CD8-positive, alpha-beta memory T cell (primary cell): ENCODE measurements around the gene SEMA4D. TPM values are rescaled to one million over a fixed set of nuclear protein-coding genes. Genes with fewer than 3 reads are reported as not detected.

Experiments
- CTCF ChIA-PET: fragments of 350-600 bp; sonication (Branson Sonifier 250); formaldehyde crosslinking; loops from one replicate; lab custom pipeline; 2021; ENCODE audit warnings: antibody characterized with exemption; lab: Charles Lee
- POLR2A ChIA-PET: fragments of 350-600 bp; sonication (Branson Sonifier 250); formaldehyde crosslinking; loops from one replicate; lab custom pipeline; 2021; ENCODE audit warnings: antibody characterized with exemption; lab: Charles Lee
- DNase-seq, 5 donors: peaks; one replicate each; pipeline versions ENCODE4 v3.0.0 to v3.0.0-alpha.2; 2020 to 2022; ENCODE audit warnings: mixed read lengths in 1 of 5
- H3K27ac ChIP-seq: one replicate; pipeline ENCODE4 v1.7.0; 2013; ENCODE audit warnings: low read depth, mild to moderate bottlenecking, low read length, moderate library complexity
- H3K27me3 ChIP-seq: 2 replicates; pipeline ENCODE4 v1.7.0; 2013; ENCODE audit warnings: low read length, mild to moderate bottlenecking; ENCODE audit not compliant: insufficient read depth, poor library complexity, severe bottlenecking
- H3K36me3 ChIP-seq: 2 replicates; pipeline ENCODE4 v1.7.0; 2013; ENCODE audit warnings: mild to moderate bottlenecking, low read length, moderate library complexity; ENCODE audit not compliant: insufficient read depth
- H3K4me1 ChIP-seq: 2 replicates; pipeline ENCODE4 v1.7.0; 2013; ENCODE audit warnings: mild to moderate bottlenecking, low read length, moderate library complexity; ENCODE audit not compliant: insufficient read depth
- H3K4me3 ChIP-seq: 2 replicates; pipeline ENCODE4 v1.7.0; 2013; ENCODE audit warnings: mild to moderate bottlenecking, low read length
- H3K9me3 ChIP-seq: 2 replicates; pipeline ENCODE4 v1.7.0; 2013; ENCODE audit warnings: mild to moderate bottlenecking, low read length
- H3K27ac Mint-ChIP-seq, 8 donors: one replicate each; pipeline ENCODE4 v1.8.0; 2020 to 2021; ENCODE audit warnings: mixed read lengths in 8 of 8, mild to moderate bottlenecking in 6 of 8, inconsistent platforms in 3 of 8, moderate library complexity in 3 of 8
- H3K27me3 Mint-ChIP-seq, 2 donors: one replicate each; pipeline ENCODE4 v1.8.0; 2020 to 2021; ENCODE audit warnings: mixed read lengths in 2 of 2, mild to moderate bottlenecking in 1 of 2, moderate library complexity in 1 of 2
- H3K36me3 Mint-ChIP-seq, 3 donors: one replicate each; pipeline ENCODE4 v1.8.0; 2020 to 2021; ENCODE audit warnings: mixed read lengths in 3 of 3, inconsistent platforms in 1 of 3, mild to moderate bottlenecking in 1 of 3
- H3K4me1 Mint-ChIP-seq, 3 donors: one replicate each; pipeline ENCODE4 v1.8.0; 2020 to 2021; ENCODE audit warnings: mixed read lengths in 3 of 3, inconsistent platforms in 1 of 3, mild to moderate bottlenecking in 1 of 3
- H3K4me3 Mint-ChIP-seq, 7 donors: one replicate each; pipeline ENCODE4 v1.8.0; 2020 to 2021; ENCODE audit warnings: mixed read lengths in 7 of 7, mild to moderate bottlenecking in 6 of 7, moderate library complexity in 4 of 7, inconsistent platforms in 2 of 7
- H3K9me3 Mint-ChIP-seq, 5 donors: one replicate each; pipeline ENCODE4 v1.8.0; 2020 to 2022; ENCODE audit warnings: mixed read lengths in 5 of 5, mild to moderate bottlenecking in 3 of 5, moderate library complexity in 2 of 5, inconsistent platforms in 1 of 5
- polyA plus RNA-seq: library from polyadenylated mRNA; unstranded; fragments of 300-500 nt; fragmentation: Illumina TruSeq; gene quantifications from one replicate; pipeline ENCODE4 v1.2.3, GENCODE V29; 2021
- total RNA-seq, 2 experiments: library from RNA; stranded (reverse); gene quantifications; one replicate each; pipeline ENCODE4 v1.2.3, GENCODE V29; 2021

The SEMA4D gene
- total and polyA plus RNA-seq, 3 experiments from 2014 or later = 227 to 243 (median 238) TPM

DNA sequence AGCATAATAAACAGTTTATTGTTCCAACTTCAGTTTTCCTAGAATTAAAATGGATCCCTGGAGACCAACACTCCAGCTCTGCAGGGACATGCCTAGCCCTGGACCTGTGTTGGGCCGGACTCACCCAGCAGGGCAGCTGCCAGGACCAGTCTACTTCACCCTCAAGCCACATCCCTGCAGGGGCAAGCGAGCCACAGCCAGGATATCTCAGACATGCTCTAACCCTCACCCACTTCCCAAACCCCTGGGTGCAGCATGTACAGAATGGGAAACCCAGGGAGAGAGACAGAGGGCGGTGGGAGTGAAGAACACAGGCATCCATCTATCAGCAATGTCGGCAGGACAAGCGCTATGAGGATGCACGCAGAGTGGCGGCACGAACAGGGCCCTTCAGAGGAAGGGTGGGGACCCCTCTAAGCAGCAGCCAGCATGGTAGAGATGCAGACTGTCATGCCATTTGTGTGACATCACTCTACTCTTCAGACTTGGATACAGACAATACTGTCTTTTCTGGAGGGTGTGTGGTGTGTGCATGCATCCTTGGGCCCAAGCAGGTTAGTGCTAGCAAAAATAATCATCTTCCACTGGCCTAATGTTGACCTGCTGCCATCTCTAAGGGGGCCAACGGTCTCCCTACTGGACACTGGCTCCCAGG, 83.1 kb downstream of the SEMA4D start:
- no peak overlapping the region for H3K27ac ChIP-seq
- POLR2A ChIA-PET = no interaction called here

GRCh38 chr9:89413963-89414638, 83.8 kb downstream of the SEMA4D start:
- Histone ChIP-seq H3K36me3 (peaks cover 31% of the 10 kb centered on the region), H3K4me3 (no peak overlapping the region), H3K27ac (no peak overlapping the region), H3K27me3 (no peaks in the 10 kb centered on the region), H3K4me1 (peaks cover 82% of the 10 kb centered on the region), H3K9me3 (no peaks in the 10 kb centered on the region)
- no peaks in the 10 kb centered on the region for H3K9me3 Mint-ChIP-seq
- no peak overlapping the region for H3K4me3 Mint-ChIP-seq
- ChIA-PET POLR2A (no interaction called here), CTCF (interaction anchor here (1.0 to 1.1 kb wide), 2 partner anchors 15 to 135 kb away, joined by 4 to 6 read pairs; no protein-coding TSS in a partner anchor)
- H3K4me1 Mint-ChIP-seq = peaks cover 87 to 98% (median 98%) of the 10 kb centered on the region in 3 donors
- H3K27ac Mint-ChIP-seq = peak overlapping the region in 6 of 8 donors; percentile 12 to 87 (median 56)
- H3K27me3 Mint-ChIP-seq = no peaks in the 10 kb centered on the region
- no peak for DNase-seq
- H3K36me3 Mint-ChIP-seq = peaks cover 0 to 92% (median 15%) of the 10 kb centered on the region in 3 donors

More for the DNA sequence above, 83.1 kb downstream of the SEMA4D start:
- peaks cover 0 to 89% (median 18%) of the 10 kb centered on the region in 3 donors for H3K36me3 Mint-ChIP-seq
- DNase-seq = no peak
- no peak overlapping the region for H3K4me3 Mint-ChIP-seq
- H3K4me1 ChIP-seq = peaks cover 82% of the 10 kb centered on the region
- no peaks in the 10 kb centered on the region for H3K27me3 Mint-ChIP-seq
- H3K9me3 Mint-ChIP-seq = no peaks in the 10 kb centered on the region
- peaks cover 85 to 98% (median 98%) of the 10 kb centered on the region in 3 donors for H3K4me1 Mint-ChIP-seq
- CTCF ChIA-PET = interaction anchor here (1.0 to 1.1 kb wide), 4 partner anchors 14 to 134 kb away, joined by 3 to 6 read pairs (median 4); no protein-coding TSS in a partner anchor
- no peaks in the 10 kb centered on the region for H3K27me3 ChIP-seq
- H3K4me3 ChIP-seq = no peak overlapping the region
- peaks cover 31% of the 10 kb centered on the region for H3K36me3 ChIP-seq
- H3K27ac Mint-ChIP-seq = peak overlapping the region in 5 of 8 donors; percentile 27 to 87 (median 42)
- no peaks in the 10 kb centered on the region for H3K9me3 ChIP-seq

- Histone ChIP-seq H3K36me3 (peaks cover 31% of the 10 kb centered on the region), H3K4me3 (no peak overlapping the region), H3K4me1 (peaks cover 82% of the 10 kb centered on the region), H3K9me3 (no peaks in the 10 kb centered on the region), H3K27me3 (no peaks in the 10 kb centered on the region), H3K27ac (no peak overlapping the region)
- no peak overlapping the region for H3K4me3 Mint-ChIP-seq
- peaks cover 0 to 2% of the 10 kb centered on the region in 2 donors for H3K27me3 Mint-ChIP-seq
- CTCF ChIA-PET = no interaction called here
- H3K9me3 Mint-ChIP-seq = no peaks in the 10 kb centered on the region
- DNase-seq = no peak
- POLR2A ChIA-PET = no interaction called here
- H3K36me3 Mint-ChIP-seq = peaks cover 0 to 92% (median 13%) of the 10 kb centered on the region in 3 donors
- H3K27ac Mint-ChIP-seq = peak overlapping the region in 5 of 8 donors; percentile 22 to 66 (median 39)
- H3K4me1 Mint-ChIP-seq = peaks cover 87 to 98% (median 98%) of the 10 kb centered on the region in 3 donors
Measured at GRCh38 chr9:89412951-89413350, 85.0 kb downstream of the SEMA4D start.

- H3K36me3 ChIP-seq = peaks cover 31% of the 10 kb centered on the region
- peaks cover 82% of the 10 kb centered on the region for H3K4me1 ChIP-seq
- H3K36me3 Mint-ChIP-seq = peaks cover 3 to 91% (median 15%) of the 10 kb centered on the region in 3 donors
- CTCF ChIA-PET = no interaction called here
- no peak overlapping the region for H3K4me3 ChIP-seq
- no peak for DNase-seq
- no peak overlapping the region for H3K27ac ChIP-seq
- peak overlapping the region in 6 of 8 donors; percentile 22 to 96 (median 44) for H3K27ac Mint-ChIP-seq
- no peaks in the 10 kb centered on the region for H3K9me3 ChIP-seq
- peaks cover 87 to 98% (median 97%) of the 10 kb centered on the region in 3 donors for H3K4me1 Mint-ChIP-seq
- H3K27me3 ChIP-seq = no peaks in the 10 kb centered on the region
- no peak overlapping the region for H3K4me3 Mint-ChIP-seq
- POLR2A ChIA-PET = no interaction called here
- peaks cover 0 to 2% (median 0%) of the 10 kb centered on the region in 5 donors for H3K9me3 Mint-ChIP-seq
- H3K27me3 Mint-ChIP-seq = peaks cover 0 to 2% of the 10 kb centered on the region in 2 donors
Measured at GRCh38 chr9:89412541-89412940, 85.4 kb downstream of the SEMA4D start.

GRCh38 chr9:89411759-89412158, 86.2 kb downstream of the SEMA4D start:
- Mint-ChIP-seq H3K4me1 (peaks cover 87 to 98% (median 97%) of the 10 kb centered on the region in 3 donors), H3K27ac (peak overlapping the region in 7 of 8 donors; percentile 71 to 96 (median 83)), H3K9me3 (peaks cover 0 to 4% (median 0%) of the 10 kb centered on the region in 5 donors), H3K36me3 (peaks cover 5 to 87% (median 17%) of the 10 kb centered on the region in 3 donors), H3K27me3 (peaks cover 0 to 2% of the 10 kb centered on the region in 2 donors), H3K4me3 (peak overlapping the region in 3 of 7 donors; percentile 8 to 20 (median 14))
- Histone ChIP-seq H3K27me3 (no peaks in the 10 kb centered on the region), H3K36me3 (peaks cover 31% of the 10 kb centered on the region), H3K9me3 (no peaks in the 10 kb centered on the region), H3K27ac (no peak overlapping the region), H3K4me3 (no peak overlapping the region), H3K4me1 (peaks cover 82% of the 10 kb centered on the region)
- POLR2A ChIA-PET = no interaction called here
- CTCF ChIA-PET = interaction anchor here (2.8 kb wide), 1 partner anchor 137 kb away, joined by 13 read pairs; no protein-coding TSS in a partner anchor
- DNase-seq = no peak

DNA sequence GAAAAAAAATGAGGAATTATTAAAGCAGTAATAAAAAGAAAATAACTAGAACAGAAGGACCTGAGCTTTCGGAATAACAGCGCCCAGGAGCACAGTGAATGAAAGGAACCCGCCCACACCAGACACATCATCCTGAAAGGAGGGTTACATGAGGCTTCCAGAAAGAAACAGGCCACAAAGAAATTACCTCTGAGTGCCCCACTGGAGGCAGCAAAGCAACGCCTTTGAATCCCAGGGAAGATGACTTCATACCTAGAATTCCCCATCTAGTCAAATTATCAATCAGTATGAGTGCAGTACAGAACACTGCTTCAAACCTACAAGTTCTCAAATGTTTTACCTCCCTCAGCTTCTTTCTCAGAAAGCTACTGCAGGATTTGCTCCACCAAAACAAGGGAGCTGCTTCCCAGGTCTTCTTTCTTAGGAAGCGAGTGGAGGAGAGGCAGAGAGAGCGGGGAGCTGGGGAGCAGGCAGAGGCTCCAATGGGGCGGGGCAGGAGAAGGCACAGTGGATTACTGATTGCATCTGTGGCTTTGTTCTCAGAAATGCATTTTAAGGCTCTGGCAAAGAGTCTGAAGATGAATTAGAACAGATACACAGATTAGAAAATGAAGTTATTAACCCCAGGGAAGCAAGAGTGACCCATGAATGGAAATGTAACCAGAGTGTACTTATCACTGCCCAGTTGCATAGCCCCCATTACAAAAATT, 87.1 kb downstream of the SEMA4D start:
- Mint-ChIP-seq H3K9me3 (peaks cover 0 to 4% (median 0%) of the 10 kb centered on the region in 5 donors), H3K4me3 (peak overlapping the region; percentile 40 to 83 (median 62)), H3K4me1 (peaks cover 89 to 98% (median 98%) of the 10 kb centered on the region in 3 donors), H3K27me3 (peaks cover 0 to 2% of the 10 kb centered on the region in 2 donors), H3K36me3 (peaks cover 5 to 88% (median 15%) of the 10 kb centered on the region in 3 donors), H3K27ac (peak overlapping the region; percentile 56 to 96 (median 88))
- Histone ChIP-seq H3K4me3 (no peak overlapping the region), H3K27ac (no peak overlapping the region), H3K9me3 (no peaks in the 10 kb centered on the region), H3K4me1 (peaks cover 90% of the 10 kb centered on the region), H3K36me3 (peaks cover 38% of the 10 kb centered on the region), H3K27me3 (no peaks in the 10 kb centered on the region)
- ChIA-PET CTCF (interaction anchor here (1.0 to 2.8 kb wide), 6 partner anchors 15 to 138 kb away, joined by 3 to 13 read pairs (median 4); no protein-coding TSS in a partner anchor), POLR2A (no interaction called here)
- no peak for DNase-seq

GRCh38 chr9:89410022-89410421, 87.9 kb downstream of the SEMA4D start:
- POLR2A ChIA-PET = no interaction called here
- Mint-ChIP-seq H3K9me3 (peaks cover 0 to 4% (median 0%) of the 10 kb centered on the region in 5 donors), H3K27me3 (peaks cover 0 to 2% of the 10 kb centered on the region in 2 donors), H3K36me3 (peaks cover 5 to 88% (median 15%) of the 10 kb centered on the region in 3 donors), H3K4me3 (peak overlapping the region in 6 of 7 donors; percentile 40 to 93 (median 80)), H3K4me1 (peaks cover 89 to 99% (median 94%) of the 10 kb centered on the region in 3 donors), H3K27ac (peak overlapping the region; percentile 76 to 96 (median 90))
- Histone ChIP-seq H3K4me3 (no peak overlapping the region), H3K4me1 (peaks cover 93% of the 10 kb centered on the region), H3K36me3 (peaks cover 42% of the 10 kb centered on the region), H3K9me3 (no peaks in the 10 kb centered on the region), H3K27me3 (no peaks in the 10 kb centered on the region), H3K27ac (no peak overlapping the region)
- DNase-seq = no peak
- CTCF ChIA-PET = interaction anchor here (1.0 to 2.8 kb wide), 6 partner anchors 16 to 139 kb away, joined by 3 to 13 read pairs (median 4); no protein-coding TSS in a partner anchor
